ENCODE results near the gene ROBO3.

DNA sequence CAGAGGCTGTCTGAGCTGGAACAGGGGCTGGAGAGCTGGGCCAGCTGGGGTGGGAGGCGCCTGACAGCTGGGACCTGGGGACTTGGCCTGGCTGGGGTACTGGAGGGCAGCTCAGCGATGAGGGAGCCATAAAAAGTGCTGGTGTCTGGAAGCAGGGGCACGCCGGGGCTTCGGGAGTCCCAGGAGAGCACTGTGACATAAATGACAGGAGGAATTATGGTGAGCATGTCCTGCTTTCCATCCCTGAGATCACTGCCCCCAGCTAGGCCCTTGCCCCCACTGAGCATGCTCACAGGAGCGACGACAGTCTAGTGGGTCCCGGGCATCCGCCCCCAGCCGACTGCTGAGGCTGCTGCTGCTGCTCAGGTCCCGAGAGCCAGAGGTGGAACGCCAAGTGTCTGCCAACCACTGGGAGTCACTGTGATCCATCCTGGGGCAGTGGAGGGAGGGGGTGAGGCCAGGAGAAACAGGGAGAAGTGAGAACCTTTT is 26.2 kb downstream of the ROBO3 start:
- TF ChIP-seq EP300 (IDR thresholded peaks at IDR 0.05) (no peak), POLR2AphosphoS5 (IDR thresholded peaks at IDR 0.05) (no peak)
- TF ChIP-seq, protein P1, sequence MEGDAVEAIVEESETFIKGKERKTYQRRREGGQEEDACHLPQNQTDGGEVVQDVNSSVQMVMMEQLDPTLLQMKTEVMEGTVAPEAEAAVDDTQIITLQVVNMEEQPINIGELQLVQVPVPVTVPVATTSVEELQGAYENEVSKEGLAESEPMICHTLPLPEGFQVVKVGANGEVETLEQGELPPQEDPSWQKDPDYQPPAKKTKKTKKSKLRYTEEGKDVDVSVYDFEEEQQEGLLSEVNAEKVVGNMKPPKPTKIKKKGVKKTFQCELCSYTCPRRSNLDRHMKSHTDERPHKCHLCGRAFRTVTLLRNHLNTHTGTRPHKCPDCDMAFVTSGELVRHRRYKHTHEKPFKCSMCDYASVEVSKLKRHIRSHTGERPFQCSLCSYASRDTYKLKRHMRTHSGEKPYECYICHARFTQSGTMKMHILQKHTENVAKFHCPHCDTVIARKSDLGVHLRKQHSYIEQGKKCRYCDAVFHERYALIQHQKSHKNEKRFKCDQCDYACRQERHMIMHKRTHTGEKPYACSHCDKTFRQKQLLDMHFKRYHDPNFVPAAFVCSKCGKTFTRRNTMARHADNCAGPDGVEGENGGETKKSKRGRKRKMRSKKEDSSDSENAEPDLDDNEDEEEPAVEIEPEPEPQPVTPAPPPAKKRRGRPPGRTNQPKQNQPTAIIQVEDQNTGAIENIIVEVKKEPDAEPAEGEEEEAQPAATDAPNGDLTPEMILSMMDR (IDR thresholded peaks at IDR 0.05): no peak
